DND-41 (cell line): ENCODE results near the gene CFAP73.

Experiments used
- EZH2 ChIP-seq: IDR thresholded peaks from 3 replicates; pipeline ENCODE4 v1.6.1; 2012; ENCODE audit warnings: borderline replicate concordance, low read depth, mild to moderate bottlenecking, moderate library complexity, low read length, inconsistent platforms; ENCODE audit not compliant: severe bottlenecking
- TF ChIP-seq, protein P1 (sequence below): IDR thresholded peaks from 2 replicates; pipeline ENCODE4 v1.5.1; 2012; ENCODE audit warnings: borderline replicate concordance, low read length, moderate library complexity, mild to moderate bottlenecking; ENCODE audit not compliant: poor library complexity, severe bottlenecking; ENCODE audit errors: extremely low read depth

- TF ChIP-seq EZH2 = no peak
- TF ChIP-seq, protein P1, sequence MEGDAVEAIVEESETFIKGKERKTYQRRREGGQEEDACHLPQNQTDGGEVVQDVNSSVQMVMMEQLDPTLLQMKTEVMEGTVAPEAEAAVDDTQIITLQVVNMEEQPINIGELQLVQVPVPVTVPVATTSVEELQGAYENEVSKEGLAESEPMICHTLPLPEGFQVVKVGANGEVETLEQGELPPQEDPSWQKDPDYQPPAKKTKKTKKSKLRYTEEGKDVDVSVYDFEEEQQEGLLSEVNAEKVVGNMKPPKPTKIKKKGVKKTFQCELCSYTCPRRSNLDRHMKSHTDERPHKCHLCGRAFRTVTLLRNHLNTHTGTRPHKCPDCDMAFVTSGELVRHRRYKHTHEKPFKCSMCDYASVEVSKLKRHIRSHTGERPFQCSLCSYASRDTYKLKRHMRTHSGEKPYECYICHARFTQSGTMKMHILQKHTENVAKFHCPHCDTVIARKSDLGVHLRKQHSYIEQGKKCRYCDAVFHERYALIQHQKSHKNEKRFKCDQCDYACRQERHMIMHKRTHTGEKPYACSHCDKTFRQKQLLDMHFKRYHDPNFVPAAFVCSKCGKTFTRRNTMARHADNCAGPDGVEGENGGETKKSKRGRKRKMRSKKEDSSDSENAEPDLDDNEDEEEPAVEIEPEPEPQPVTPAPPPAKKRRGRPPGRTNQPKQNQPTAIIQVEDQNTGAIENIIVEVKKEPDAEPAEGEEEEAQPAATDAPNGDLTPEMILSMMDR = no peak
Measured at GRCh38 chr12:113197518-113198077, 48.1 kb downstream of the CFAP73 start.
